Astrocyte (in vitro differentiated cells and primary cell): Measurements from ENCODE around the gene CDC16. TPM values are rescaled to one million over a fixed set of nuclear protein-coding genes. Genes with fewer than 3 reads are reported as not detected.

Experiments used
- DNase-seq: peaks from one replicate; pipeline ENCODE4 v3.0.0-alpha.2; 2010; ENCODE audit warnings: low read depth
- FAIRE-seq: peaks from 2 replicates; lab custom pipeline; 2011; peaks lifted over from hg19 to GRCh38; lab: Jason Lieb, UNC
- H2AFZ ChIP-seq: 2 replicates; pipeline ENCODE4 v1.6.0; 2012; ENCODE audit warnings: low read depth, low read length, inconsistent platforms
- H3K27ac ChIP-seq: 2 replicates; pipeline ENCODE4 v1.5.1; 2011; ENCODE audit warnings: low read depth, low read length, inconsistent platforms
- H3K27me3 ChIP-seq: 2 replicates; pipeline ENCODE4 v1.6.0; 2011; ENCODE audit warnings: low read length, inconsistent platforms; ENCODE audit not compliant: insufficient read depth
- H3K36me3 ChIP-seq: 2 replicates; pipeline ENCODE4 v1.5.1; 2011; ENCODE audit warnings: low read length, inconsistent platforms; ENCODE audit not compliant: insufficient read depth
- H3K4me1 ChIP-seq: 2 replicates; pipeline ENCODE4 v1.5.1; 2011; ENCODE audit warnings: low read length, inconsistent platforms; ENCODE audit not compliant: insufficient read depth
- H3K4me2 ChIP-seq: 2 replicates; pipeline ENCODE4 v1.6.0; 2012; ENCODE audit warnings: low read length, inconsistent platforms
- H3K4me3 ChIP-seq: 2 replicates; pipeline ENCODE4 v1.5.1; 2011; ENCODE audit warnings: low read depth, mild to moderate bottlenecking, low read length, inconsistent platforms; ENCODE audit not compliant: insufficient read depth
- H3K79me2 ChIP-seq: 2 replicates; pipeline ENCODE4 v1.6.0; 2012; ENCODE audit warnings: mild to moderate bottlenecking, low read length, inconsistent platforms; ENCODE audit not compliant: insufficient read depth
- H3K9ac ChIP-seq: 2 replicates; pipeline ENCODE4 v1.6.0; 2012; ENCODE audit warnings: mild to moderate bottlenecking, low read length, inconsistent platforms
- H3K9me3 ChIP-seq: 2 replicates; pipeline ENCODE4 v1.5.1; 2012; ENCODE audit warnings: low read depth, mild to moderate bottlenecking, low read length, inconsistent platforms; ENCODE audit not compliant: insufficient read depth
- H4K20me1 ChIP-seq: 2 replicates; pipeline ENCODE4 v1.6.0; 2012; ENCODE audit warnings: low read length, inconsistent platforms; ENCODE audit not compliant: insufficient read depth
- H3K27ac Mint-ChIP-seq: one replicate; pipeline ENCODE4 v1.8.0; 2021; ENCODE audit warnings: mild to moderate bottlenecking, mixed read lengths; ENCODE audit not compliant: unreplicated experiment
- H3K27me3 Mint-ChIP-seq: one replicate; pipeline ENCODE4 v1.8.0; 2021; ENCODE audit warnings: low read depth, mixed read lengths; ENCODE audit not compliant: unreplicated experiment
- H3K36me3 Mint-ChIP-seq: one replicate; pipeline ENCODE4 v1.8.0; 2021; ENCODE audit warnings: low read depth, mixed read lengths; ENCODE audit not compliant: unreplicated experiment
- H3K4me1 Mint-ChIP-seq: one replicate; pipeline ENCODE4 v1.8.0; 2021; ENCODE audit warnings: low read depth, mixed read lengths; ENCODE audit not compliant: unreplicated experiment
- H3K4me3 Mint-ChIP-seq: one replicate; pipeline ENCODE4 v1.8.0; 2021; ENCODE audit warnings: mild to moderate bottlenecking, moderate library complexity, mixed read lengths; ENCODE audit not compliant: unreplicated experiment
- H3K9me3 Mint-ChIP-seq: one replicate; pipeline ENCODE4 v1.8.0; 2021; ENCODE audit warnings: mild to moderate bottlenecking, mixed read lengths; ENCODE audit not compliant: unreplicated experiment
- CTCF ChIP-seq: IDR thresholded peaks from 2 replicates; pipeline ENCODE4 v1.5.1; 2011; ENCODE audit warnings: low read depth, mild to moderate bottlenecking, inconsistent platforms, low read length, moderate library complexity; ENCODE audit not compliant: insufficient read depth
- EZH2 ChIP-seq: IDR thresholded peaks from 2 replicates; pipeline ENCODE4 v1.6.1; 2012; ENCODE audit warnings: mild to moderate bottlenecking, low read length, inconsistent platforms; ENCODE audit not compliant: insufficient read depth
- total RNA-seq: library from RNA; stranded (reverse); gene quantifications from 2 replicates; pipeline ENCODE4 v1.2.1, GENCODE V29; 2021

The CDC16 gene
- total RNA-seq, 1 donor from 2014 or later, result 77.0 TPM

GRCh38 chr13:114311908-114312307, 77.2 kb downstream of the CDC16 start:
- H3K4me3 Mint-ChIP-seq, result no peak overlapping the region
- H3K4me3 ChIP-seq, result no peak overlapping the region
- H2AFZ ChIP-seq, result no peak overlapping the region
- no peaks in the 10 kb centered on the region for H3K9me3 Mint-ChIP-seq
- H3K4me1 Mint-ChIP-seq, result peaks cover 14% of the 10 kb centered on the region
- peaks cover 25% of the 10 kb centered on the region for H3K79me2 ChIP-seq
- no peak overlapping the region for H3K27ac Mint-ChIP-seq
- no peak for TF ChIP-seq CTCF
- TF ChIP-seq EZH2, result no peak
- H3K27me3 Mint-ChIP-seq, result no peaks in the 10 kb centered on the region
- no peak overlapping the region for H3K4me2 ChIP-seq
- no peak overlapping the region for H3K9ac ChIP-seq
- FAIRE-seq, result peak; percentile 41
- H3K4me1 ChIP-seq, result peaks cover 13% of the 10 kb centered on the region
- H3K27me3 ChIP-seq, result no peaks in the 10 kb centered on the region
- peaks cover 2% of the 10 kb centered on the region for H3K36me3 ChIP-seq
- no peaks in the 10 kb centered on the region for H3K9me3 ChIP-seq
- peaks cover 16% of the 10 kb centered on the region for H4K20me1 ChIP-seq
- peaks cover 5% of the 10 kb centered on the region for H3K36me3 Mint-ChIP-seq
- DNase-seq, result no peak
- no peak overlapping the region for H3K27ac ChIP-seq

GRCh38 chr13:114313061-114313860, 78.6 kb downstream of the CDC16 start:
- FAIRE-seq (no peak), DNase-seq (no peak)
- Histone ChIP-seq H3K36me3 (no peaks in the 10 kb centered on the region), H3K4me1 (peaks cover 13% of the 10 kb centered on the region), H3K27ac (peak overlapping the region; percentile 82), H4K20me1 (peaks cover 28% of the 10 kb centered on the region), H3K4me3 (peak overlapping the region; percentile 94), H3K27me3 (no peaks in the 10 kb centered on the region), H3K4me2 (peak overlapping the region; percentile 91), H2AFZ (peak overlapping the region; percentile 70), H3K9me3 (no peaks in the 10 kb centered on the region), H3K9ac (peak overlapping the region; percentile 88), H3K79me2 (peaks cover 38% of the 10 kb centered on the region)
- H3K27ac Mint-ChIP-seq, result peak overlapping the region; percentile 92
- no peaks in the 10 kb centered on the region for H3K9me3 Mint-ChIP-seq
- no peak for TF ChIP-seq EZH2
- TF ChIP-seq CTCF, result no peak
- no peaks in the 10 kb centered on the region for H3K27me3 Mint-ChIP-seq
- H3K36me3 Mint-ChIP-seq, result no peaks in the 10 kb centered on the region
- H3K4me3 Mint-ChIP-seq, result peak overlapping the region; percentile 91
- peaks cover 14% of the 10 kb centered on the region for H3K4me1 Mint-ChIP-seq
